GM18517 (cell line): ENCODE results near the gene TECR.

ENCODE experiments used
- ATAC-seq: cut with Tn5 transposase; IDR thresholded peaks from one replicate; pipeline ENCODE4 v1.9.1; 2021; ENCODE audit warnings: mild to moderate bottlenecking, moderate library complexity; ENCODE audit not compliant: unreplicated experiment

Gene TECR

GRCh38 chr19:14507704-14508542, 21.5 kb upstream of the TECR start:
- no peak for ATAC-seq

GRCh38 chr19:14510311-14511228, 18.8 kb upstream of the TECR start:
- no peak for ATAC-seq

GRCh38 chr19:14511229-14511593, 18.2 kb upstream of the TECR start:
- ATAC-seq = no peak

- no peak for ATAC-seq
Observed at GRCh38 chr19:14512406-14512961, 16.9 kb upstream of the TECR start.

- no peak for ATAC-seq
Observed at GRCh38 chr19:14514215-14514863, 15.1 kb upstream of the TECR start.

- ATAC-seq = no peak
Observed at GRCh38 chr19:14515501-14516047, 13.8 kb upstream of the TECR start.

- no peak for ATAC-seq
Observed at GRCh38 chr19:14516048-14516534, 13.3 kb upstream of the TECR start.

GRCh38 chr19:14516746-14517438, 12.5 kb upstream of the TECR start:
- ATAC-seq = no peak

- no peak for ATAC-seq
Observed at GRCh38 chr19:14517446-14517839, 12.0 kb upstream of the TECR start.

- peak; percentile 68 for ATAC-seq
Observed at GRCh38 chr19:14517840-14518505, 11.4 kb upstream of the TECR start, which contains the start of gene DNAJB1. Gene DNAJB1, minus strand, starts transcription at chr19:14518397. Its CDS starts 48 bp downstream, at chr19:14518349.

- no peak for ATAC-seq
Observed at GRCh38 chr19:14519245-14519859, 10.0 kb upstream of the TECR start.

- ATAC-seq = no peak
Observed at GRCh38 chr19:14519860-14520407, 9.5 kb upstream of the TECR start.

- ATAC-seq = no peak
Observed at GRCh38 chr19:14520543-14520942, 8.9 kb upstream of the TECR start.

- ATAC-seq = no peak
Observed at GRCh38 chr19:14525729-14526128, 3.7 kb upstream of the TECR start.

GRCh38 chr19:14526423-14526822, 3.0 kb upstream of the TECR start:
- no peak for ATAC-seq

- ATAC-seq = no peak
Observed at GRCh38 chr19:14528419-14529253, 758 bp upstream of the TECR start.

GRCh38 chr19:14530005-14530348, 583 bp downstream of the TECR start:
- ATAC-seq = no peak

- ATAC-seq = no peak
Observed at GRCh38 chr19:14530506-14530905, 1.1 kb downstream of the TECR start.
